Measurements from ENCODE around the gene SLIT3.

SLIT3 gene

GRCh38 chr5:169081000-169081724, 219.8 kb downstream of the SLIT3 start:
- Histone ChIP-seq H3K4me1 (ENCODE audit: low read depth, poor library complexity, severe bottlenecking) (no peaks in the 10 kb centered on the region), H3K27ac (no peak overlapping the region), H3K27me3 (ENCODE audit: insufficient read depth, low read depth) (no peaks in the 10 kb centered on the region), H3K9ac (no peak overlapping the region), H3K79me2 (ENCODE audit: insufficient read depth, low read depth) (no peaks in the 10 kb centered on the region), H3K4me3 (IDR thresholded peaks at IDR 0.05; ENCODE audit: insufficient read depth, low read depth, low read length) (no peak overlapping the region), H3K36me3 (ENCODE audit: insufficient read depth) (no peaks in the 10 kb centered on the region), H2AFZ (ENCODE audit: low read depth) (no peak overlapping the region), H4K20me1 (ENCODE audit: insufficient read depth) (no peaks in the 10 kb centered on the region), H3K4me2 (no peak overlapping the region)
- TF ChIP-seq CTCF (conservative IDR thresholded peaks at IDR 0.05; ENCODE audit: low read depth, low read length) = no peak

- Histone ChIP-seq H3K4me3 (IDR thresholded peaks at IDR 0.05; ENCODE audit: insufficient read depth, low read depth, low read length) (no peak overlapping the region), H3K4me2 (no peak overlapping the region)
Measured at GRCh38 chr5:169080448-169080911, 220.5 kb downstream of the SLIT3 start.

GRCh38 chr5:169079697-169080096, 221.2 kb downstream of the SLIT3 start:
- H3K79me2 ChIP-seq (ENCODE audit: insufficient read depth, low read depth) = no peaks in the 10 kb centered on the region
- no peak overlapping the region for H3K9ac ChIP-seq
- no peaks in the 10 kb centered on the region for H3K4me1 ChIP-seq (ENCODE audit: low read depth, poor library complexity, severe bottlenecking)
- no peak overlapping the region for H2AFZ ChIP-seq (ENCODE audit: low read depth)
- TF ChIP-seq CTCF (conservative IDR thresholded peaks at IDR 0.05; ENCODE audit: low read depth, low read length) = no peak
- no peaks in the 10 kb centered on the region for H4K20me1 ChIP-seq (ENCODE audit: insufficient read depth)
- no peak overlapping the region for H3K27ac ChIP-seq
- H3K36me3 ChIP-seq (ENCODE audit: insufficient read depth) = no peaks in the 10 kb centered on the region
- H3K27me3 ChIP-seq (ENCODE audit: insufficient read depth, low read depth) = no peaks in the 10 kb centered on the region
- H3K4me3 ChIP-seq (IDR thresholded peaks at IDR 0.05; ENCODE audit: insufficient read depth, low read depth, low read length) = no peak overlapping the region
- H3K4me2 ChIP-seq = no peak overlapping the region

More at GRCh38 chr5:169080448-169080911, 220.5 kb downstream of the SLIT3 start:
- Histone ChIP-seq H3K79me2 (ENCODE audit: insufficient read depth, low read depth) (no peaks in the 10 kb centered on the region), H3K9ac (no peak overlapping the region), H3K27ac (no peak overlapping the region), H2AFZ (ENCODE audit: low read depth) (no peak overlapping the region), H4K20me1 (ENCODE audit: insufficient read depth) (no peaks in the 10 kb centered on the region), H3K4me1 (ENCODE audit: low read depth, poor library complexity, severe bottlenecking) (no peaks in the 10 kb centered on the region), H3K27me3 (ENCODE audit: insufficient read depth, low read depth) (no peaks in the 10 kb centered on the region), H3K36me3 (ENCODE audit: insufficient read depth) (no peaks in the 10 kb centered on the region)
- no peak for TF ChIP-seq CTCF (conservative IDR thresholded peaks at IDR 0.05; ENCODE audit: low read depth, low read length)

- no peak overlapping the region for H3K9ac ChIP-seq
- no peak overlapping the region for H3K27ac ChIP-seq
- no peaks in the 10 kb centered on the region for H4K20me1 ChIP-seq (ENCODE audit: insufficient read depth)
- H3K36me3 ChIP-seq (ENCODE audit: insufficient read depth) = no peaks in the 10 kb centered on the region
- H3K27me3 ChIP-seq (ENCODE audit: insufficient read depth, low read depth) = no peaks in the 10 kb centered on the region
- H3K4me1 ChIP-seq (ENCODE audit: low read depth, poor library complexity, severe bottlenecking) = no peaks in the 10 kb centered on the region
- TF ChIP-seq CTCF (conservative IDR thresholded peaks at IDR 0.05; ENCODE audit: low read depth, low read length) = no peak
- no peak overlapping the region for H2AFZ ChIP-seq (ENCODE audit: low read depth)
- H3K79me2 ChIP-seq (ENCODE audit: insufficient read depth, low read depth) = no peaks in the 10 kb centered on the region
- no peak overlapping the region for H3K4me3 ChIP-seq (IDR thresholded peaks at IDR 0.05; ENCODE audit: insufficient read depth, low read depth, low read length)
- no peak overlapping the region for H3K4me2 ChIP-seq
Measured at GRCh38 chr5:169074839-169075238, 226.1 kb downstream of the SLIT3 start.
